Subcutaneous adipose tissue (tissue), 4 donors: ENCODE data around the gene MEPCE. TPM values are rescaled to one million over a fixed set of nuclear protein-coding genes. Genes with fewer than 3 reads are reported as not detected.

Source experiments
- CTCF ChIP-seq: fragments of 450-650 bp; IDR thresholded peaks from one replicate; pipeline ENCODE4 v1.5.1; 2016; ENCODE audit warnings: low read depth, mild to moderate bottlenecking, control low read depth, antibody characterized with exemption, moderate library complexity
- total RNA-seq, 4 donors: library from RNA; depleted of rRNA; stranded (reverse); fragments of >200 nt; gene quantifications; one replicate each; pipeline ENCODE4 v1.1.0, GENCODE V29; 2016

Gene MEPCE
- total RNA-seq, 4 donors from 2014 or later: 21.2 to 28.6 (median 22.3) TPM

- no peak for TF ChIP-seq CTCF
Observed at GRCh38 chr7:100427762-100428198, 1.9 kb upstream of the MEPCE start.

- no peak for TF ChIP-seq CTCF
Observed at GRCh38 chr7:100428199-100428966, 1.2 kb upstream of the MEPCE start, which contains the start of gene ZCWPW1. TSS of gene ZCWPW1 (minus strand) at chr7:100428703. CDS start at chr7:100420649, 8,054 bp downstream.

GRCh38 chr7:100428967-100429636, 529 bp upstream of the MEPCE start:
- TF ChIP-seq CTCF: no peak

GRCh38 chr7:100430493-100431285, 1.1 kb downstream of the MEPCE start:
- no peak for TF ChIP-seq CTCF

GRCh38 chr7:100431286-100431735, 1.7 kb downstream of the MEPCE start:
- TF ChIP-seq CTCF: no peak

- no peak for TF ChIP-seq CTCF
Observed at GRCh38 chr7:100432053-100432452, 2.4 kb downstream of the MEPCE start.
